HFFc6 (cell line): ENCODE data around the gene PDLIM7. TPM values are rescaled to one million over a fixed set of nuclear protein-coding genes. Genes with fewer than 3 reads are reported as not detected.

ENCODE experiments used
- DNase-seq: peaks from one replicate; pipeline ENCODE4 v3.0.0-alpha.2; 2018
- H3K27ac Mint-ChIP-seq: 2 replicates; pipeline ENCODE4 v1.8.0; 2020; ENCODE audit warnings: mild to moderate bottlenecking, mixed read lengths
- H3K27me3 Mint-ChIP-seq: 2 replicates; pipeline ENCODE4 v1.8.0; 2021; ENCODE audit warnings: mild to moderate bottlenecking, moderate library complexity, mixed read lengths; ENCODE audit not compliant: insufficient read depth
- H3K36me3 Mint-ChIP-seq: 2 replicates; pipeline ENCODE4 v1.8.0; 2021; ENCODE audit warnings: low read depth, mixed read lengths
- H3K4me1 Mint-ChIP-seq: 2 replicates; pipeline ENCODE4 v1.8.0; 2020; ENCODE audit warnings: low read depth, mixed read lengths
- H3K4me3 Mint-ChIP-seq: 2 replicates; pipeline ENCODE4 v1.8.0; 2020; ENCODE audit warnings: mild to moderate bottlenecking, moderate library complexity, mixed read lengths
- H3K9me3 Mint-ChIP-seq: 2 replicates; pipeline ENCODE4 v1.8.0; 2020; ENCODE audit warnings: mild to moderate bottlenecking, mixed read lengths
- CTCF ChIP-seq: fragments of 200-600 bp; sonication (generic); IDR thresholded peaks from 2 replicates; pipeline ENCODE4 v1.5.0; 2021; ENCODE audit warnings: antibody characterized with exemption, mild to moderate bottlenecking
- total RNA-seq, 6 experiments: library from RNA; stranded (reverse); fragmentation: NEBNext Ultra II Directional; extraction: Animal tissue kit (Norgen Biotek cat#: 25700); gene quantifications; 2 replicates in 1 of 6; 3 replicates in 5 of 6; pipeline ENCODE4 v1.2.3, GENCODE V29; 2021

Gene PDLIM7
- total RNA-seq, 6 experiments from 2014 or later = 339 to 353 (median 343) TPM

GRCh38 chr5:177444106-177445051 is 53.0 kb downstream of the PDLIM7 start:
- Mint-ChIP-seq H3K27me3 (peaks cover 6% of the 10 kb centered on the region), H3K36me3 (peaks cover 7% of the 10 kb centered on the region), H3K4me1 (peaks cover 24% of the 10 kb centered on the region), H3K27ac (no peak overlapping the region), H3K9me3 (no peaks in the 10 kb centered on the region), H3K4me3 (no peak overlapping the region)
- no peak for TF ChIP-seq CTCF
- no peak for DNase-seq

- TF ChIP-seq CTCF = no peak
- H3K27ac Mint-ChIP-seq = no peak overlapping the region
- H3K4me1 Mint-ChIP-seq = peaks cover 20% of the 10 kb centered on the region
- H3K4me3 Mint-ChIP-seq = no peak overlapping the region
- peaks cover 8% of the 10 kb centered on the region for H3K36me3 Mint-ChIP-seq
- no peak for DNase-seq
- peaks cover 6% of the 10 kb centered on the region for H3K27me3 Mint-ChIP-seq
- no peaks in the 10 kb centered on the region for H3K9me3 Mint-ChIP-seq
These were observed 54.0 kb downstream of the PDLIM7 start for GRCh38 chr5:177443144-177443983.

GRCh38 chr5:177442066-177442826 is 55.2 kb downstream of the PDLIM7 start:
- no peak for TF ChIP-seq CTCF
- no peaks in the 10 kb centered on the region for H3K9me3 Mint-ChIP-seq
- no peak overlapping the region for H3K4me3 Mint-ChIP-seq
- no peak overlapping the region for H3K27ac Mint-ChIP-seq
- no peak for DNase-seq
- H3K27me3 Mint-ChIP-seq = peaks cover 6% of the 10 kb centered on the region
- H3K4me1 Mint-ChIP-seq = peaks cover 11% of the 10 kb centered on the region
- H3K36me3 Mint-ChIP-seq = peaks cover 19% of the 10 kb centered on the region

- Mint-ChIP-seq H3K9me3 (no peaks in the 10 kb centered on the region), H3K4me3 (no peak overlapping the region), H3K27me3 (peaks cover 6% of the 10 kb centered on the region), H3K4me1 (peaks cover 11% of the 10 kb centered on the region), H3K36me3 (peaks cover 19% of the 10 kb centered on the region), H3K27ac (no peak overlapping the region)
- no peak for DNase-seq
- TF ChIP-seq CTCF = no peak
These were observed 56.2 kb downstream of the PDLIM7 start for GRCh38 chr5:177440990-177441780.
